Erythroblast (primary cell): Measurements from ENCODE around the gene DLX2.
"Not testable (repeated sequence)": the region's sequence is repeated elsewhere in the genome, so short reads cannot be mapped to it uniquely, and the experiment has no call there.

Experiments used
- DNase-seq, 2 experiments: peaks; one replicate each; lab custom pipeline; 2025; lab: John Stamatoyannopoulos, UW
- GATA1 ChIP-seq: IDR thresholded peaks from 2 replicates; pipeline ENCODE4 v1.6.1; 2011; ENCODE audit warnings: low read depth, mild to moderate bottlenecking, control low read depth, low read length, moderate library complexity
- POLR2A ChIP-seq: IDR thresholded peaks from 2 replicates; pipeline ENCODE4 v1.6.1; 2011; ENCODE audit warnings: mild to moderate bottlenecking, low read length

The DLX2 gene

DNA sequence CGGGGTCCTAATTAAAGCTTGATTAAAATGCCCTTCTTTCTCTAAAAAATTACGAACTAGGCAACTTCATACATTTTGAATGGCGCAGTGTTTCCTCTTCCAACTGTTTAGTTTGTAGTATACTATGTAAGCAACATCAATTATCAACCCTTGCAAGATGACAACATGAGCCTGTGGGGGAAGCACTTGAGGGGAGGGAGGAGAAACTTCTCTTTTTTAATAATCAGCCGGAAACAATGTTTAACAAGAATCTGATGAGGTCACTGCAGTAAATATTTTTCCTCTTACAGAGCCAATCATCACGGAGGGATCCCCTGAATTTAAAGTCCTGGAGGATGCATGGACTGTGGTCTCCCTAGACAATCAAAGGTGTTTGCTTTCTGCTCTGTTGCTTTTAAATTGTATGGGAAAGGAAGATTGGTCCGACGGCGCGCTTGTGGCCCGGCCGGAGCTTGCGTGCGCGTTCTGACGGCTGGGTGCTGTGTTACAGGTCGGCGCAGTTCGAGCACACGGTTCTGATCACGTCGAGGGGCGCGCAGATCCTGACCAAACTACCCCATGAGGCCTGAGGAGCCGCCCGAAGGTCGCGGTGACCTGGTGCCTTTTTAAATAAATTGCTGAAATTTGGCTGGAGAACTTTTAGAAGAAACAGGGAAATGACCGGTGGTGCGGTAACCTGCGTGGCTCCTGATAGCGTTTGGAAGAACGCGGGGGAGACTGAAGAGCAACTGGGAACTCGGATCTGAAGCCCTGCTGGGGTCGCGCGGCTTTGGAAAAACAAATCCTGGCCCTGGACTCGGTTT lies 22.7 kb downstream of the DLX2 start:
- no peak for TF ChIP-seq GATA1
- TF ChIP-seq POLR2A: no peak
- peak in 1 of 2 experiments; percentile 32 for DNase-seq

DNA sequence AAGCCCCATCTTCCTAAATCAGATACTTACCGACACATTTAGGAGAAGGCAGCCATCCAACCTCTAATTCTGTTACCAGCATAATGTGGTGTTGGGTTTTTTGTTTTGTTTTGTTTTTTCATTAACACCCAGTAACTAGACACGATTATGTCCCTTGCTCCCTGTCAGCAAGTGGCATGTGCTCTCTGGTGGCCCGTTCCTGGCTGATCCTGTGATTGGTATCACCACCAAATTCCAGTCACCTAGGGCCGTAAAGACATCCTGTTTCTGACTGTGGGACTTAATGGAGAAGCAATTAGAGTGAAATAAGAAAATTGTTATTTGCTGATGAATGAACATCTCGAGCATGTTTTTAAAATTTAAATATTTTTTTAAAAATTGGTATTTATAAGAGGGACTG lies 23.3 kb downstream of the DLX2 start:
- TF ChIP-seq GATA1: no peak
- TF ChIP-seq POLR2A: no peak
- no peak for DNase-seq

DNA sequence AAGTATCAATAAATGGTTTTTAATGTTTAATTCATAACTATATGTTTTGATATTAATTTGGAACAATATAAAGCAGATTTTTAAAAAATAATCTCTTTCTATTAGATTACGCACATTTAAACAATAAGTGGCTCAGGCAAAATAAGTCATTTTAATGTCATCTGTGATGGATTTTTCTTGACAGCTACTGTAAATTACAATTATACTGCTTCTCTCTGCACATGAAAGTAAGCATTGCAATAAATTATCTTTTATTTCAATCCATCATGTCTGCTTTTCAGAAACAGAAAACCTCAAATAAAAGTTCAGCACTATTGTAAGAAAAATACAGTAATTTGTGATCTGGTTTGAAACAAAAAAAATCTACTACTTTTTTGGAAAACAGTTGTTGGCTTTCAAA lies 28.4 kb downstream of the DLX2 start:
- TF ChIP-seq GATA1 (no peak), POLR2A (no peak)
- no peak for DNase-seq

DNA sequence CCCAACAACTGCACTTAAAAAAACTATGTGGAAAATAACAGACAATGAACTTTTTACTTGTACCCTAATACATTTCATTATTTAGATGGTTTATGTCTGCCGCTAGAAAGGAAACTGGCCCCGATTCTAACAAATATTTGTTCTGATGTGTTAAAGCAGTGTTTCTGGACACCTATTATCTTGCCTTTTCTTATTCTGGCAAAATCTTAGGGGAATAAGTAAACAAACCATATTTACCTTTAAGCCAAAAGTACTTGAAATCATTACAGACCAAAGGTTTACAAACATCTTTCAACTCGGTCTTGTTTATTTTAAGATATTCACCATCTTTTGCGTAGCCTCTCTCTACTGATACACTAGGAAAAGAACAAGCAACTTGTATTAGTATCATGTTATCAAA lies 29.2 kb downstream of the DLX2 start:
- no peak for TF ChIP-seq GATA1
- TF ChIP-seq POLR2A: no peak
- no peak for DNase-seq

DNA sequence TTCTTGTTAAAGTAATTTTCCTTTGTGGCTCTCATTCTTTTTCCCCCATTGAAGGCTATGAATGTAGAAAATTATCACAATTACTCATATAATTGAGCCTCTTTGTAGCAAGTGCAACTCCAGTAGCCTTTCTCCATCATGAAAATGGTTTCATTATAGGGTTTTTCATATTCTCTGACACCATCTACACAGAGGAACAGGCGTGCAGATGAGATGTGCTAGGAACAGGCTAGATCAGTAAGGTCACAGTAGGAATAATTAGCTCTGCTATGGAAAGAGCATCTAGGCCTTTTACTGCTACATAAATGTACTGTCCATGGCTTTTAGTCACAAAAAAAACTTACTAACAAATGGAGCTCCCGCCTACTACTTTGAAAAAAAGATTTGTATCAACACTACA lies 30.0 kb downstream of the DLX2 start:
- TF ChIP-seq GATA1: no peak
- no peak for TF ChIP-seq POLR2A
- DNase-seq: no peak

DNA sequence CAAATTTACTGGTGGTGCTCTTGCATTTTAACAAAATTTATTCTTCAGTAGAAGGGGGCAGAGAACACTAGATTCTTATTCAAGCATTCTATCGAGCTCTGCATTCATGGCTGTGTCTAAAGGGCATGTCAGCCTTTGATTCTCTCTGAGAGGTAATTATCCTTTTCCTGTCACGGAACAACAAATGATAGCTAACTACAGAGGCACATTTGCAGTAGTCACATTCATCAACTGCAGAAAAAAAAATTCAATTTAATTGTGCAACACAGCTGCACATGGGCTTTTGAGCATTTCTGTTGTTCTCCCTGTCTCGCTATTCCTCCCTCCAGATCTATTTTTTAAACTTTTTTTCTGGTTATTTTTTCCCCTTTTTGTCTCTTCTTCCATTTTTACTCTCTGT lies 30.4 kb downstream of the DLX2 start:
- no peak for DNase-seq
- no peak for TF ChIP-seq POLR2A
- no peak for TF ChIP-seq GATA1

DNA sequence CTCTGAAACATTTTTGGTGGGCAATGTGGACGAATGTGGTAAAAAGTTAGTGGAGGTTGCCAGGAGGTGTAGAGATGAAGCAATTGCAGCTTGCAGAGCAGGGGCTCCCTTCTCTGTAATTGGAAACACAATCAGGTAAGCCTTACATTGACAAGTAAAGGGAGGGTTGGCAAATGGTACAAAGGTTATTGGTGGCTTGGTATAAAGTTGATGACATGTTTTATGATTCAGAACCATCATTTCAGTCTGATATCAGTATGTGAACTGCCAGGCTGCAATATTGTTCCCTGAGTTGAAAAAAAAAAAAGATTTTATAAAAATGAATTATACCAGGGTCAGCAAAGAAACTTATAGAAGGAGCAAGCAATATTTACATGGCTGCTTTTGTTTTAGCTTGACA lies 31.8 kb downstream of the DLX2 start:
- TF ChIP-seq GATA1: no peak
- TF ChIP-seq POLR2A: no peak
- DNase-seq: no peak

DNA sequence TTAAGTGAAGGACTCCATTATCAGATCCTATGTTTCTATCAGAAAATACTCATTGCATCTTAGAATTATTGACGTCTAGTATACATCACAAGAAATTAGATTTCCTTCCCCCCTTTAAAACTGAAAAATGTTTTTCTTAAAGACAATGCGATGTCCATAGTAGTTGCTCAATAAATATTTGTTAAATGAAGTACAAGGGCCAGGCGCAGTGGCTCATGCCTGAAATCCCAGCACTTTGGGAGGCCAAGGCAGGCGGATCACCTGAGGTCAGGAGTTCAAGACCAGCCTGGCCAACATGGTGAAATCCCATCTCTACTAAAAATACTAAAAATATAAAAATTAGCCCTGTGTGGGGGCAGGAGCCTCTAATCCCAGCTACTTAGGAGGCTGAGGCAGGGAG lies 34.8 kb downstream of the DLX2 start:
- not testable (repeated sequence) for DNase-seq

DNA sequence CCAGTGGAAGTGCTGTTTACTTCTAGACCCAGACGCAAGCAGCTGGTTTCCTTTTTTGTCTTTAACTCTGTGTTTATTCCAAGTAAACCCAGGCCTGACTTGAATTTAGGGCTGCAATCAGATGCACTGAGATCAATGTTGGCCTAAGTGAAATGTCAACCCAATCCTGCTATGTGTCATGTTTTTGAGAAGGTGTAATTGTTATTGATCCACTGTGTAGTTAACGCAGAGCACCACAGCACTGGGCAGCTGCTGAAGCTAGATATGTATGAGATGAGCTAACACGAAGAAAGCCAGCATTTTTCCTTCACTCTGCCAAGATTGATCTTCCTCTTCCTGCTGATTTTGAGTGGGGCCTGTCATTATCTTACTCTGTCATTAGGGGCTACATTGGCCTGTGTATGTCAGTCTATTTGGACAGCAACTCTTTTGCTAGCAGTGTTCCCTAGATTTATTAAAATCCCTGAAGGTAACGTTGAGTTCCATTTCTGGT lies 36.3 kb downstream of the DLX2 start:
- no peak for TF ChIP-seq GATA1
- no peak for TF ChIP-seq POLR2A
- no peak for DNase-seq

DNA sequence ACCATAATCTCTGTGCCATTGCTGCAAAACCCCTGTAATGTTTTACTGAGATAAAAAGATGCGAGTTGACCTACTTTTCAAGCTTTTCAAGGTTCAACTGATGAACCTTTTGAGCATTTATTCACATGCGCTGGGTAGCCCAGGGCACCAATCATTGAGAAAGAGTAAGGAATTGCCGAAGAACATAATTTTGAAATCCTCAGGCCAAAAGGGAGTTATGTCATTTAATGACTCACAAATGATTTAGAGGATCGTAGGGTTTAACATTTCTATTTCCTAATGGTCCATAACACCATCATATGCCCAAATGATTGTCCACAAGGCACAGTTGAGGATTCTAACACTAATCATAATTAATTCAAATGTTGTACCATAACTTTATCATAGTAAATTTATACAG lies 37.6 kb downstream of the DLX2 start:
- TF ChIP-seq POLR2A: no peak
- DNase-seq: no peak

DNA sequence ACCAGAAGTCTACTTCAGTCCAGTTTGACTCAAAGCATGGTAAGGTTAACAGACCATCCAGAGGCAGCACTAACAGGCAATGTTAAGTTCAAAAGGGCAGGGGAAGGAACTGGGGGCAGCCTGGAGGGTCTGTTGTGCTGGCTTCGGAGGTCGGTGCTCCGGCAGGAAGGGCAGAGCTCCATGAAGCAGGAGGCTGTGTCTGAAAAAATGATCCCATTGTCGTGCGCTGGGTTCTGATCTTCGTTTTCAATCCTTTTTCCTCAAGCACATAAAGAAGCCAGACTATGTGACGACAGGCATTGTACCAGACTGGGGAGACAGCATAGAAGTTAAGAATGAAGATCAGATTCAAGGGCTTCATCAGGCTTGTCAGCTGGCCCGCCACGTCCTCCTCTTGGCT lies 39.3 kb downstream of the DLX2 start:
- no peak for DNase-seq
- TF ChIP-seq POLR2A (no peak), GATA1 (no peak)

DNA sequence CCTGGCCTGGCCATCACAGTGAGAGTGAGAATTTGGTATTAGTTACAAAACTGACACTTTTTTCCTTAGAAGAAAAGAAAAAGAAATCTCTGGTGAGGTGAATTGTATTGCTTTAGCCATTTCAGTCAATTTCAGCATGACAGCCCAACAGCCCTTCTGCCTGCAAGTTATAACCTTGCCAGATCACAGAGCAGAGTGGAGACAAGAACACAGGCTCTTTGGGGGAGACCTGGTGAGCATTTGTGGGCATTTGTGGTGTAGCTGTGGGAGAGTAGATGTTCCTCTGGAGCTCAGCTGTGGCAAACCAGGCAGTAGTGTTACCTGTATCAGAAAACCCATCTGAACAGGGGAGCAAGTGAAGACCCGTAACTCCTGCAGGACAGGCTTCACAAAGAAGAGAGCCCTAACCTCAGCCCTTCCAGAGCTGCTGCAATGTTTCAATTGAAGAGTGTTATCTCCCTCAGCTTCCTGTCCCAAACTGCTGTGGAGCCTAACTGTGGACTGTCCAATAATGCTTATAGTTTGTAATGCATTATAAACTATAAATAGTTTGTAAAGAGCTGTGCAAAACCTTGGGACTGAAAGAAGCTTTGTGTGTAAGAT lies 40.2 kb downstream of the DLX2 start:
- TF ChIP-seq POLR2A (no peak), GATA1 (no peak)
- no peak for DNase-seq

DNA sequence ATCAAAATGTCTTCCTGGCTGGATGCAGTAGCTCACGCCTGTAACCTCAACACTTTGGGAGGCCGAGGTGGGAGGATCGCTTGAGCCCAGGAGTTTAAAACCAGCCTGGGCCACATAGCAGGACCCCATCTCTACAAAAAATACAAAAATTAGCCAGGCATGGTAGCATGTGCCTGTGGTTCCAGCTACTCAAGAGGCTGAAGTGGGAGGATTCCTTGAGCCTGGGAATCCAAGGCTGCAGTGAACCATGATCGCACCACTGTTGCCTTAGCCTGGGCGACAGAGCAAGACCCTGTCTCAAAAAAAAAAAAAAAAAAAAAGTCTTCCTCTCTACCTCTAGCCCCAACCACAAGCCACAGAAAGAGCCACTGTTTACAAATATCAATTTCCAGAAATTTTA lies 42.6 kb downstream of the DLX2 start:
- DNase-seq: not testable (repeated sequence)

DNA sequence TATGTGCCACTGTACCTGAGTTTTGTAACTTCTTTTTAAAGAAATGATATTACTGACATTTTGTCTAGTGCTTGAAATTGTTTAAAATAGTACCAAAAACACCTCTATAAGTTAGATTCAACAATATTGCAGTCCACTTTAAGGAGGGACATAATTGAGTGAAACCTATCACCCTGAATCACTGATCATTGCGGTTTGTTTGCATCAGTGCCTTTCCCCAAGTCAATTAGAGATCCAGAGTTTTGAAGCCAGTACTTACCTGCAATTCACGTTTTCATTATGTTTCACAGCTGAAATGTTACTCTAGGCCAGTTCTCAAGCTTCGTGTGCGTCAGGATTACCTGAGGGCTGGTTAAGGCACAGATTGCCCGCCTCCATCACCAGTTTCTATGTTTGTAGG lies 44.0 kb downstream of the DLX2 start:
- DNase-seq: peak in 1 of 2 experiments; percentile 37

DNA sequence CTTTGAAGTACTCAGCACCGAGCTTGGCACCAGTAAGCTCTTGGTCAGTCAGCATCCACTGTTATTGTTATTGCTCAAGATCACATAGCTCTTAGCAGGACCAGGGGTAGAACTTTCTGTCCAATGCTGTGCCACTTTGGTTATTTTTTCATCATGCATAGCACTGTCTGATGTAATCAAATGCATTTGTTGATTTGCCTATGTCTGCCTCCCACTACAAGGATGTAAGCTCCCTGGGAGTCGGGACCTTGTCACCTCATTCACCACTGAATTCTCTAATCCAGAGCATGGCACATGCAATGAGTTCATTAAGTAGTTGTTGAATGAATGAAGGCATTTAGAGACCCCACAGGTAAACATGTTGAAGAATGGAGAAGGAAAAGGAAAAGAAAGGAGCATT lies 46.4 kb downstream of the DLX2 start:
- DNase-seq: no peak
- no peak for TF ChIP-seq GATA1
- TF ChIP-seq POLR2A: no peak

More for the DNA sequence above, 44.0 kb downstream of the DLX2 start:
- TF ChIP-seq GATA1: no peak
- TF ChIP-seq POLR2A: no peak
